NT2/D1 (cell line): ENCODE measurements around the gene BSCL2.

Source experiments
- SUZ12 ChIP-seq: IDR thresholded peaks from 2 replicates; pipeline ENCODE4 v1.6.1; 2011; ENCODE audit not compliant: insufficient read length, insufficient read depth; ENCODE audit errors: extremely low read depth
- YY1 ChIP-seq: IDR thresholded peaks from 2 replicates; pipeline ENCODE4 v1.6.1; 2011; ENCODE audit not compliant: insufficient read length, insufficient read depth
- ZNF274 ChIP-seq: IDR thresholded peaks from 2 replicates; pipeline ENCODE4 v1.6.1; 2011; ENCODE audit warnings: mild to moderate bottlenecking, low read depth, low read length

GRCh38 chr11:62649486-62649885 is 57.7 kb downstream of the BSCL2 start:
- no peak for TF ChIP-seq ZNF274
- TF ChIP-seq YY1, result no peak
- TF ChIP-seq SUZ12, result no peak
